ENCODE results near the gene GJA3.

GRCh38 chr13:20186771-20187170 lies 25.9 kb upstream of the GJA3 start:
- TF ChIP-seq CTCF (IDR thresholded peaks at IDR 0.05) (no peak), POLR2A (IDR thresholded peaks at IDR 0.05) (no peak), EP300 (IDR thresholded peaks at IDR 0.05) (no peak)

Measured in tibial nerve (tissue), 4 donors.